Type B pancreatic cell (in vitro differentiated cells): ENCODE data around the gene TRAF2. TPM values are rescaled to one million over a fixed set of nuclear protein-coding genes. Genes with fewer than 3 reads are reported as not detected.
"Not testable (repeated sequence)": the region's sequence is repeated elsewhere in the genome, so short reads cannot be mapped to it uniquely, and the experiment has no call there.

Experiments used
- DNase-seq: peaks from one replicate; pipeline ENCODE4 v3.0.0; 2021; ENCODE audit warnings: mixed read lengths; ENCODE audit not compliant: unreplicated experiment; ENCODE audit errors: extremely low spot score
- H3K27ac Mint-ChIP-seq: 2 replicates; pipeline ENCODE4 v1.8.0; 2021; ENCODE audit warnings: mild to moderate bottlenecking, mixed read lengths
- H3K27me3 Mint-ChIP-seq: 2 replicates; pipeline ENCODE4 v1.8.0; 2021; ENCODE audit warnings: mixed read lengths
- H3K36me3 Mint-ChIP-seq: 2 replicates; pipeline ENCODE4 v1.8.0; 2021; ENCODE audit warnings: mixed read lengths
- H3K4me1 Mint-ChIP-seq: one replicate; pipeline ENCODE4 v1.8.0; 2021; ENCODE audit warnings: mixed read lengths; ENCODE audit not compliant: unreplicated experiment
- H3K4me3 Mint-ChIP-seq: 2 replicates; pipeline ENCODE4 v1.8.0; 2021; ENCODE audit warnings: mild to moderate bottlenecking, mixed read lengths
- H3K9me3 Mint-ChIP-seq: 2 replicates; pipeline ENCODE4 v1.8.0; 2021; ENCODE audit warnings: mixed read lengths
- CTCF ChIP-seq: fragments of 200-600 bp; sonication (generic); conservative IDR thresholded peaks from 2 replicates; pipeline ENCODE4 v1.5.0; 2021; ENCODE audit warnings: antibody characterized with exemption, mild to moderate bottlenecking
- long read RNA-seq: library from polyadenylated mRNA; unstranded; transcript quantifications from one replicate; pipeline ENCODE4 v2.0.0, GENCODE V29; 2020
- total RNA-seq: library from RNA; stranded (reverse); gene quantifications from 2 replicates; pipeline ENCODE4 v1.2.1, GENCODE V29; 2021; ENCODE audit warnings: low replicate concordance

TRAF2 gene, protein sequence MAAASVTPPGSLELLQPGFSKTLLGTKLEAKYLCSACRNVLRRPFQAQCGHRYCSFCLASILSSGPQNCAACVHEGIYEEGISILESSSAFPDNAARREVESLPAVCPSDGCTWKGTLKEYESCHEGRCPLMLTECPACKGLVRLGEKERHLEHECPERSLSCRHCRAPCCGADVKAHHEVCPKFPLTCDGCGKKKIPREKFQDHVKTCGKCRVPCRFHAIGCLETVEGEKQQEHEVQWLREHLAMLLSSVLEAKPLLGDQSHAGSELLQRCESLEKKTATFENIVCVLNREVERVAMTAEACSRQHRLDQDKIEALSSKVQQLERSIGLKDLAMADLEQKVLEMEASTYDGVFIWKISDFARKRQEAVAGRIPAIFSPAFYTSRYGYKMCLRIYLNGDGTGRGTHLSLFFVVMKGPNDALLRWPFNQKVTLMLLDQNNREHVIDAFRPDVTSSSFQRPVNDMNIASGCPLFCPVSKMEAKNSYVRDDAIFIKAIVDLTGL
- 19.4 and 22.3 TPM in 2 replicates for total RNA-seq
- long read RNA-seq, transcript TRAF2-201 (11 exons, 2,264 nt), result major isoform, 50 of 64 reads
- long read RNA-seq, partial matches to known transcripts, result 7 of 64 reads
- long read RNA-seq, other reads (novel, unspliced or antisense), result 7 of 64 reads

- no peaks in the 10 kb centered on the region for H3K27me3 Mint-ChIP-seq
- H3K4me1 Mint-ChIP-seq, result peaks cover 5% of the 10 kb centered on the region
- peak within 1 kb of the TSS; percentile 77 for H3K27ac Mint-ChIP-seq
- peak; percentile 98 for DNase-seq
- peak within 1 kb of the TSS; percentile 89 for H3K4me3 Mint-ChIP-seq
- no peak for TF ChIP-seq CTCF
- H3K36me3 Mint-ChIP-seq, result no peaks in the 10 kb centered on the region
- no peaks in the 10 kb centered on the region for H3K9me3 Mint-ChIP-seq
Observed at GRCh38 chr9:136885950-136886578, at the start of gene TRAF2. TRAF2 (plus strand) TSS chr9:136886516; CDS start chr9:136898741, 12,225 bp downstream.

- no peak for TF ChIP-seq CTCF
- no peaks in the 10 kb centered on the region for H3K36me3 Mint-ChIP-seq
- no peak for DNase-seq
- H3K4me1 Mint-ChIP-seq, result peaks cover 6% of the 10 kb centered on the region
- no peak overlapping the region for H3K27ac Mint-ChIP-seq
- H3K27me3 Mint-ChIP-seq, result no peaks in the 10 kb centered on the region
- H3K9me3 Mint-ChIP-seq, result no peaks in the 10 kb centered on the region
- H3K4me3 Mint-ChIP-seq, result no peak overlapping the region
Observed at GRCh38 chr9:136837146-136837855, 49.0 kb upstream of the TRAF2 start.

DNA sequence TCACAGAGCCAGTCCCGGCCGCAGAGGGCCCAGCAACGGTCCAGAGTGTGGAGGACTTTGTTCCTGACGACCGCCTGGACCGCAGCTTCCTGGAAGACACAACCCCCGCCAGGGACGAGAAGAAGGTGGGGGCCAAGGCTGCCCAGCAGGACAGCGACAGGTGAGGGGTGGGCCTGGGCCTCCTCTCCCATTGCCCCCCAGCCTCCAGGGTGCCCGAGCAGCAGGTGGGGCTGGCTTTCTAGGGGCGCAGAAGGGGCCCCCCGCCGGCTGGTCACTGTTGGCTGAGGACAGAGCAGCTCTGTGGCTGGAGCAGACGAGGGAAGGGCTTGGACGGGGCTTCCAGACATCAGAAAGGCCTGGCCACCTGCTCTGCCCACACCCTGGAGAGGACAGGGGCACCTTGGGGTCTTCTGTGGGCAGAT is 48.4 kb upstream of the TRAF2 start:
- not testable (repeated sequence) for H3K27me3 Mint-ChIP-seq, H3K36me3 Mint-ChIP-seq, DNase-seq, H3K4me1 Mint-ChIP-seq, H3K4me3 Mint-ChIP-seq, H3K27ac Mint-ChIP-seq, H3K9me3 Mint-ChIP-seq

GRCh38 chr9:136838314-136839228 is 47.7 kb upstream of the TRAF2 start:
- DNase-seq, result no peak
- Mint-ChIP-seq H3K36me3 (no peaks in the 10 kb centered on the region), H3K4me3 (peak overlapping the region; percentile 25), H3K9me3 (no peaks in the 10 kb centered on the region), H3K27me3 (no peaks in the 10 kb centered on the region), H3K27ac (peak overlapping the region; percentile 36), H3K4me1 (peaks cover 6% of the 10 kb centered on the region)
- TF ChIP-seq CTCF, result no peak

DNA sequence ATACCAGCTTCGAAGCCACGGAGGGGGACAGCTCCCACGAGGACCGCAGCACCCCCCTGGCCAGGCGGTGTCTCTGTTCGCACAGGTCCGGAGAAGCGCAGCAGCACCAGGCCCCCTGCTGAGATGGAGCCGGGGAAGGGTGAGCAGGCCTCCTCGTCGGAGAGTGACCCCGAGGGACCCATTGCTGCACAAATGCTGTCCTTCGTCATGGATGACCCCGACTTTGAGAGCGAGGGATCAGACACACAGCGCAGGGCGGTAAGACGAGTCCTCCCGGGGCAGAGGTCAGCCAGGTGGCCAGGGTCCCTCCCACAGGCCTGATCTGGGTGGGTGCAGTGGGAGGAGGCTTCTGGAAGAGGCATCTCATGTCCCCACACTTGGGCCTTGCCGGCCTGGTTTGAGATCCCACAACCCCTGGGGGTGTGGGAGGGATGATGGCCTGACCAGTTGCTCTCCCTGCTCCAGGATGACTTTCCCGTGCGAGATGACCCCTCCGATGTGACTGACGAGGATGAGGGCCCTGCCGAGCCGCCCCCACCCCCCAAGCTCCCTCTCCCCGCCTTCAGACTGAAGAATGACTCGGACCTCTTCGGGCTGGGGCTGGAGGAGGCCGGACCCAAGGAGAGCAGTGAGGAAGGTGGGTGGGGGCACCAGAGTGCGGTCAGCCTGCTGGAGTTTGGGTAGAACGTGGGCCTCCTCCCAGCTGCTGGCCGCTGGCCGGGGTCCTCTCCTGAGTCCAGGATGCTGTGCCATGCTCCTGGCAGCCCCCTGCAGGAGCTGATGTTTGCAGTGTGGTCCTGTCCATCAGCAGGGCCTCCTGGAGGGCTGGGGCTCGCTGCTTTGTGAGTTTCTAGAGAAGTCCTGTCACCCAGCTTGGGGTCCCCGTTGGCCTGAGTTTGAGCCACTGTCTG is 46.8 kb upstream of the TRAF2 start:
- Mint-ChIP-seq H3K9me3 (no peaks in the 10 kb centered on the region), H3K4me1 (peaks cover 6% of the 10 kb centered on the region), H3K36me3 (no peaks in the 10 kb centered on the region), H3K27ac (peak overlapping the region; percentile 52), H3K27me3 (no peaks in the 10 kb centered on the region), H3K4me3 (peak overlapping the region; percentile 48)
- TF ChIP-seq CTCF, result no peak
- DNase-seq, result no peak
